T-helper 1 cell (primary cell): ENCODE data around the gene NLRP3.
"Not testable (repeated sequence)": the region's sequence is repeated elsewhere in the genome, so short reads cannot be mapped to it uniquely, and the experiment has no call there.

ENCODE experiments used
- DNase-seq, 5 donors: peaks; one replicate each; pipeline ENCODE4 v3.0.0-alpha.2; 2012 to 2020
- total RNA-seq, 4 donors: gene quantifications; one replicate each; lab custom pipeline; 2026; lab: John Stamatoyannopoulos, UW

Gene NLRP3
- 2.2 to 8.0 (median 4.1) reads per million in 4 donors for total RNA-seq

DNA sequence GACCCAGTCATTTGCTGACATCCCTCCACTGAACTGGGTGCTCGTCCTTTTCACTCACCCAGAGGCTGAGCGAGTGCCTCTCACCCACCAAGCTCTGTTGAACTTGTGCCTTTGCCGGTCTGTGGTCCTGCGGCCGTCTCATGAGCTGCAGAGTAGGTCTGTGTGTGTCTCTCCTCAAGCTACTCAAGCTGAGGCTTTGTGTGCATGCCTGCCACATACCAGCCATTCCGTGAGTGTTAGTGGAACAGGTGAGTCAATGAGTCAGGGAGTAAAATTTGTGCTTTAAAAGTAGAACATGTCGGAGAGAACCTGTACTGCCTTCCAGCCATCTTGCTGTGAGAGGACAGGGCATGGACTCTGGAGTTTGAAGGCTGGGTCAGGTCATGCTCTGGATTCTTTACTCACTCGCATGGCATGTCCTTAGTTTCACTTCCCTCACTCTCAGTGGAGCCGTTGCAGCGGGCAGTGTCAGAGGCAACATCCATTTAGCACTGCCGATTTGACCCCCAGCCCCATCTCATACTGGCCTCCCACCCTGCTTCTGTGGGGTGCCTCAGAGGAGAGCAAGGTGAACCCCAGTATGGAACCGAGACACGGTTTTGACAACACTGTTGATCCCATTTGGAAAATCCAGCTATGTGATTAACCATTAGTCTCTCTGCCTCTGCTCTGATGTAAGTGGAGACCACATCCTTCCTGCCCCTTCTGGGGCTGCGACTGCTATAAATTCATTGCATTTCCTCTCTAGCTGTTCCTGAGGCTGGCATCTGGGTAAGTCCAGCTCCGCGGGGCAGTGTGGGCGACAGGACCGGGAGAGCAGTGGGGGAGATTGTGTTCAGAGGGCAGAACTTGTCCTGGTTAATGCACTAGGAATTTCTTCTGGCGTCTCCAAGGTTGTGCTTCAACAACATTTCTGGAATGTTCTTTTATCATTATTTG, at the start of gene NLRP3:
Gene NLRP3, plus strand, starts transcription at position 751 of the 939 bp plus-strand sequence. CDS start 2,628 bp downstream, outside the sequence.
- DNase-seq, result peak in 3 of 5 donors; percentile 14 to 33 (median 29)

DNA sequence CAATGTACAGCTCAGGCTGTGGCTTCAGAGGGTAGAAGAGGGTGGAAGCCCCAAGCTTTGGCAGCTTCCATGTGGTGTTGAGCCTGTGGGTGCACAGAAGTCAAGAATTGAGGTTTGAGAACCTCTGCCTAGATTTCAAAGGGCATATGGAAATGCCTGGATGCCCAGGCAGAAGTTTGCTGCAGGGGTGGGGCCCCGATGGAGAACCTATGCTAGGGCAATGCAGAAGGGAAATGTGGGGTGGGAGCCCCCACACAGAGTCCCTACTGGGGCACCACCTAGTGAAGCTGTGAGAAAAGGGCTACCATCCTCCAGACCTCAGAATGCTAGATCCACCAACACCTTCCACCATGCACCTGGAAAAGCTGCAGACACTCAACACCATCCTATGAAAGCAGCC, 49.6 kb upstream of the NLRP3 start:
- DNase-seq, result not testable (repeated sequence)

DNA sequence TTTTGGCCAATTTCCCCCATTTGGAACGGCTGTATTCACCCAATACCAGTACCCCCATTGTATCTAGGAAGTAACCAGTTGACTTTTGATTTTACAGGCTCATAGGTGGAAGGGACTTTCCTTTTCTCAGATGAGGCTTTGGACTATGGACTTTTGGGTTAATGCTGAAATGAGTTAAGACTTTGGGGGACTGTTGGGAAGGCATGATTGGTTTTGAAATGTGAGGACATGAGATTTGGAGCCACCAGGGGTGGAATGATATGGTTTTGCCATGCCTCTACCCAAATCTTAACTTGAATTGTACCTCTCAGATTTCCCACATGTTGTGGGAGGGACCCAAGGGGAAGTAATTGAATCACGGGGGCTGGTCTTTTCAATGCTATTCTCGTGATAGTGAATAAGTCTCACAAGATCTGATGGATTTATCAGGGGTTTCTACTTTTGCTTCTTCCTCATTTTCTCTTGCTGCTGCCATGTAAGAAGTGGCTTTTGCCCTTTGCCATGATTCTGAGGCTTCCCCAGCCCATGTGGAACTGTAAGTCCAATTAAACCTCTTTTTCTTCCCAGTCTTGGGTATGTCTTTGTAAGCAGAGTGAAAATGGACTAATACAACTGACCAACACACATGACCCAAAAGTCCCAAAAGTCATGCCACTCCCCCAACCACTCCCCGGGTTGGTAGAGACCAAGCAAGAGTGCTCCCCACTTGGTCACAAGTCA, 48.9 kb upstream of the NLRP3 start:
- no peak for DNase-seq

DNA sequence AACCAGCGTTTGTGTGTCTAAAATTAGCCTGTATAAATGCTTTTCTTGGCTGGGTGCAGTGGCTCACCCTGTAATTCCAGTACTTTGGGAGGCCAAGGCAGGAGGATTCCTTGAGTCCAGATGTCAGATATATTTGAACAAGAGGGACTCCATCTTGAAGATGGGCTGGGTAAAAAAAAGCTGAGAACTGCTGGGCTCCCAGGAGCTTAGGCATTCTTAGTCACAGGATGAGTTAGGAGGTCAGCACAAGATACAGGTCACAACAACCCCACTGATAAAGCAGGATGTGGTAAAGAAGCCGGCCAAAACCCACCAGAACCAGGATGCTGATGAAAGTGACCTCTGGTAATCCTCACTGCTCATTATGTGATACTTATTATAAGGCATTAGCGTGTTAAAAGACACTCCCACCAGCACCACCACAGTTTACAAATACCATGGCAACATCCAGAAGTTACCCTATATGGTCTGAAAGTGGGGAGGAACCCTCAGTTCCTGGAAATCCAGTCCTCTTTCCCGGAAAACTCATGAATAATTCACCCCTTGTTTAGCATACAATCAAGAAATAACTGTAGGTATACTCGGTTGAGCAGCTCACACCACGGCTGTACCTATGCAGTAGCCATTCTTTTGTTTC, 48.1 kb upstream of the NLRP3 start:
- no peak for DNase-seq

DNA sequence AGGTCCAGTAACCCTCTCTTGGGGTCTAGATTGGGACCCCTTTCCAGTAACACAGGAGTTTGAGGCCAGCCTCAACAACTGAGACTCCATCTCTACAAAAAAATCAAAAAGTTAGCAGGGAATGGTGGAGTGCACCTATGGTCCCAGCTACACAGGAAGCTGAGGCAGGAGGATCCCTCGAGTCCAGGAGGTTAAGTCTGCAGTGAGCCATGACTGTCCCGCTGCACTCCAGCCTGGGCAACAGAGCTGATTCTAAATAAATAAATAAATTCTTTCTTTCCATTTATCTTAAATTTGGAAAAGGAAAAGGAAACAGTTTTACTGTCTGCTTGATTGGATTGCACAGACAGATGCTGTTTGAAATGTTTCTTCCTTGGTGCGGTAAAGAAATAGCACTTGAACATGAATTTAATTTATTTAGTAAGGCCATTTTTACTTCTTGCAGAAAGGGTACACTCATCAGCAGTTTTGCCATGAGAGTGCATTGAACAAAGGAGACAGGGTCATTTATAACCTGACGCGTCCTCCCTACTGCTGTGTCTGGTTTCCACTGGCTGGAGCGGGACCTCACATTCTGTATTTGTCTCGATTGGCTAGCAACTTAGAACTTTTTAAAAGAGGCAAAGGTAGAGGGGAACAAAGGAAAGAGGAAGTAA, 47.4 kb upstream of the NLRP3 start:
- DNase-seq, result no peak

DNA sequence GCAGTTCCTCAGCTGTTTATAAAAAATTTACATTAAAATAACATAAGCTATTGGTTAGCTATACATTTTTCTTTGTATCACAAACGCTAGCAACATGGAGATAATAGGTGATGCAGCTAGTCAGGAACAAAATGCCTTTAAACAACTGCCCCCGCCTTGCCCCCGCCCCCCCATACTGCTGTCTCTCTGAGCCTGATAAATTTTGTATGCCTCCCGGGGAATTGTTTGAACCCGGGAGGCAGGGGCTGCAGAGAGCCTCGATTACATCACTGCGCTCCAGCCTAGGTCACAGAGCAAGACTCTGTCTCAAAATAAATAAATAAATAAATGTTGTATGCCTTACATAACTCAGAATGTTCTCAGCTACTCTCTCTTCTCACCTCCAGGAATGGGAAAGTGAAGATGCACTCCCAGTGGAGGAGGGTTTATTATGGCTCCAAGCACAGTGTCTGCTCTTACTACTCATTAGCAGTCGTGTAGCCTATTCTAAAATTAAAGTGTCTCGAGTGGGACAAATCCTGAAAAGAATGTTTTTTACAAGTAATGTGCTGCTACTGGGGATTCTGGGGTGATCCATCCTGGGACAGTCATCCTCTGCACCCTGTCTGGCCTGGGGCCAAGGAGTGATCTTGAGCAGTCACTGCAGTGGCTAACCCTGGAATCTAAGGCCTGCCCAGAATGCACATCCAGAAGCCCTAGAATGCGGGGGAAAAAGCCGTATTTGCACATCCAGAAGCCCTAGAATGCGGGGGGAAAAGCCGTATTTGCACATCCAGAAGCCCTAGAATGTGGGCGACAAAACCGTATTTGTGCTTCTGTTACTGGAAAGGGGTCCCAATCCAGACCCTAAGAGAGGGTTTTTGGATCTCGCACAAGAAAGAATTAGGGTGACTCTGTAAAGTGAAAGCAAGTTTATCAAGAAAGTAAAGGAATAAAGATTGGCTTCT, 44.9 kb upstream of the NLRP3 start:
- no peak for DNase-seq

DNA sequence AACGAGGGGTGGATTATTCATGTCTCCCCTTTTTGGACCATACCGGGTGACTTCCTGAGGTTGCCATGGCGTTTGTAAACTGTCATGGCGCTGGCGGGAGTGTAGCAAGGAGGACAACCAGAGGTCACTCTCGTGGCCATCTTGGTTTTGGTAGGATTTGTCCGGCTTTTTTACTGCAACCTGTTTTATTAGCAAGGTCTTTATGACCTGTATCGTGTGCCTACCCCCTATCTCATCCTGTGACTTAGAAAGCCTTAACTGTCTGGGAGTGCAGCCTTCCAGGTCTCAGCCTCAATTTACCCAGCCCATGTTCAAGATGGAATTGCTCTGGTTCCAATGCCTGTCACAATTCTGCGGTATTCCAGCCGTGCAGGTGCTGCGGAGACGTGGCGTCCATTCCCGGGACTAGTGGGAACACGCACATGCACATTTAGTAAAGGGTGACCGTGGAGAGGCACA, 44.1 kb upstream of the NLRP3 start:
- no peak for DNase-seq

DNA sequence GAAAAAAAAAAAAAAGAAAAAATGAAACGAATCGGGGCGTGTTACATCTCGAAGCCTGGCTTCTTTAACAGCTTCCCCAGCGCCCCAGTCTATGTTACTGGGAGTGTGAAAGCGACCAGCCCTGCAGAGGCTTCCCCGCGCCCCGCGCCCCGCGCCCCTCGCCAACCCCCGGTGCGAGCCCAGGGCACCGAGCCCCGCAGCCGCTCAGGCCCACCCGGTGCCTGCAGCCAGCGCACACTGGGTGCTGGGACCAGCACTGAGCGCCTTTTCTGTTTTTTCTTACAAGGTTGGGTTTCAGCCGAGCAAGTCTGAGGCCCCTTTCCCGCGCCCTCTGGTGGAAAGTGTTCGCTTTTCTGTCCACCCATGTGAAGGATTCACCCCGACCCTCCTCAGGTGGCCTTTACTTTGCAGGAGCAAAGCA, 42.2 kb upstream of the NLRP3 start:
- peak; percentile 14 to 49 (median 29) for DNase-seq

DNA sequence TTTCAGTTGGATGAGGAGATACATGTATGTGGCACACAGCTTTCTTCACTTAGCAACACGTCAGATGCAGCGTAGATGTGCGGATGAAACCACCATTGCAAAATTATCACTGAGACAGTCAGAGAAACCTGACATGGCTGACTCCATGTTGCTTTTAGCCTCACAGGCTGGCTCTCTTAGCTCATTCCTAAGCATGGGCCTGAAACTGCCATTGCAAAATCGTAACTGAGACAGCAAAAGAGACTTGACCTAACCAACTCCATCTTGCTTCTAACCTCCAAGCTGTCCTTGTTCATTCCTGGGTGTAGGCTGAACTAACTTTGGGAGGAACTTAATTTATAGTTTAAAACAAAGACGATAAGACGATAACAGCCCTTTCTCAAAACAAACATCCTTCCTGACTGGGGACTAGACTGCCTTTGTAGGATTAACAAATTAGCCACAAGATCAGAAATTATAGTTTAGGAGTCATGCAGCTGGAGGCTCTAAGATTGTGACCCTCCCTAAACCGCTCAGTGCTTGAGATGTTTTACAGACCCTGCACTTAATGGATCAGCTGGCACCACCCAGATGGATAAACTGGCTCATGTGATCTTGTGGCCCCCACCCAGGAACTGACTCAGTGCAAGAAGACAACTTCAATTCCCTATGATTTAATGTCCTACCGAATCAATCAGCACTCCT, 41.2 kb upstream of the NLRP3 start:
- not testable (repeated sequence) for DNase-seq

DNA sequence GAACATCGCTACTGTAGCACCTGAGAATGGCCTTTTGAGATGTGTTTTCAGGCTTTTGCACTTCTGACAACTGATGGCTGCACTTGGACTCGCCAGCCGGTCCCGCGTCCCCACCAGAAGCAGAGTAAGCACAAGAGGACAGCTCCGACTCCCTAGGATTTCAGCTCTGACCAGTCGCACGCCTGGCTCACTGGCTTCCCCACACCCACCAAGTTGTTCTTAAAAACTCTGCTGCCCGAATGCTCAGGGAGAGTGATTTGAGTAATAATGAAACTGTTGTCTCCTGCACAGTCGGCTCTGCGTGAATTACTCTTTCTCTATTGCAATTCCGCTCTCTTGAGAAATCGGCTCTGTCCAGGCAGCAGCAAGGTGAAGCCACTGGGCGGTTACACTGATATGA, 40.2 kb upstream of the NLRP3 start:
- DNase-seq, result no peak

DNA sequence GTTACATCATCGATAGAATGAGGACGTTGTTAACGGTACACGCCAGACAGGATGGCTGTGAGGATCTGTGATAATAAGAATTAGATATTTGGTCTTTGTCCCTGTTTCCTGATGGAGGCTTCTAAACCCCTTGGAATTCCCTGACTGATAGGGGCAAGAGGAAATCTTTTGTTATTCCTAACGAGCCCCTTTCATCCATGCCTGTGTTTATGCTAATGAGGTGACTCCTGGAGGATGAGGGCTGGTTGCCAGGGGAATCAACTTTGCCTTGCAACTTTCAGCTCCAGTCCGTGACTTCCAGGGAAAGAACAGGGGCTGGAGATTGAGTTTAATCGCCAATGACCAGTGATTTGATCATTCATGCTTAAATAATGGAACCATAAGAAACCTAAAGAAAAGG, 39.3 kb upstream of the NLRP3 start:
- no peak for DNase-seq

DNA sequence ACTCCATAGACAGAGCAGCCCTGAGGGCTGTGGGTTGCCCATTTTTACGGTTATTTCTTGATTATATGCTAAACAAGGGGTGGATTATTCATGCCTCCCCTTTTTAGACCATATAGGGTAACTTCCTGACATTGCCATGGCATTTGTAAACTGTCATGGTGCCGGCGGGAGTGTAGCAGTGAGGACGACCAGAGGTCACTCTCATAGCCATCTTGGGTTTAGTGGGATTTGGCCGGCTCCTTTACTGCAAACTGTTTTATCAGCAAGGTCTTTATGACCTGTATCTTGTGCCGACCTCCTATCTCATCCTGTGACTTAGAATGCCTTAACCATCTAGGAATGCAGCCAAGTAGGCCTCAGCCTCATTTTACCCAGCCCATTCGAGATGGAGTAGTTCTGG, 38.3 kb upstream of the NLRP3 start:
- not testable (repeated sequence) for DNase-seq

DNA sequence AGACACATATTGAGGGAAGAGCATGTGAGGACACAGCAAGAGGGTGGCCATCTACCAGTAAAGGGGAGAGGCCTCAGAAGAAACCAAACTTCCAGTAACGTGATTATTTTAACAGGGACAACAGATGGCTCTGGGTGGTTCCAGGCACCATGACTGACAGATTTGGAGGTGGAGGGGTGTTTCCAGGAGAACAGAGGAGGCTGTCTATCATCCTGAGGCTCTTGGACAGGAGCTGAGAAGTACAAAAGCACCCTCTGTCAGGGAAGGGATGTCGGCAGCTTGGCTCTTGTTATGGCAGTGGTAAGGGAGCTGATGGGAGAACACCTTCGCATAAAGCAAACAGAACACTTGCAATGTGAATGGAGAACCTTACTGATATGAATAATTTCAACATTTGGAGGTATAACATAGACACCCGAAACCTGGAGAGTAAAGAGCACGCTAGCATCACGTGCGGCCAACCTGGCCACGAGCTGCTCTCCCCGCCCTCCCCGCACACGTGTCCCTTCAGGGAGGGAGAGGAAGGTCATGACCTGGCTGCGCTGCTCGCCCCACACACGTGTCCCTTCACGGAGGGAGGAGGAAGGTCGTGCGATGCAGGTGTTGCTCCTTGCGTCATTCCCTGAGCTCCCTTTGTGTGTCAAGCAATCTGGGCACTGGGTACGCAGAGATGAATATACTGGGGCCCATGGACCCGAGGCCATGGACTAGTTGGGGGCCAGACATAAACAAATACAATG, 37.5 kb upstream of the NLRP3 start:
- DNase-seq, result no peak

DNA sequence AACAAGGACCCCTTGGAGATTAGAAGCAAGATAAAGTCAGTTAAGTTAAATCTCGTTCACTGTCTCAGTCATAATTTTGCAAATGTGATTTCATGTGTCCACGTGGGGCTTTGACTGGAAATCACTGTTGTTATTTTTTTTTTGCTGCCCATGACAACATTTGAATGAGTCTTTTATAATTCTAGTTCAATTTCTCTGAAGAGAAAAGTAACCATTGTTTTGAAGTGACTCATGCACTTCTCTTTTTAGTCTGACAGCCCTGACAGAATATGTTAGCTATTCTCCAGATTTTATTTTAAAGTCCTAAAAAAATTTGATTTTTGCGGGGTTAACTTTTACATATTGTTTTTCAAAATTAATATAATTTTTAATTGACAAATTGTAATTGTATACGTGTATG, 30.7 kb upstream of the NLRP3 start:
- no peak for DNase-seq

DNA sequence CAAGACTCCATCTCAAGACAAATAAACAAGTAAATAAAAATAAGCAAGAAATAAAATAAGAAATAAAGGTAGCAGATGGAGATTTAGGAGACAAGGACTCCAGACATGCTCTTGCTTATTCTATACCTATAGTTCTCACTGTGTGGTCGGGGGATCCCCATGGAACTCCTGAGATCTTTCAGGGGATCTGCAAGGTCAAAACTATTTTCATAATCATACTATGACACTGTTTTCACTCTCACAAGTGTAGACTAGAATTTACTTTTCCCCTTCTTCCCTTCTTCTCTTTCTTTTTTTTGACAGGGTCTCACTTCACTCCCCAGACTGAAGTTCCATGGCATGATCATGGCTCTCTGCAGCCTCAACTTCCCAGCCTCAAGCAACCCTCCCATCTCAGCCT, 29.8 kb upstream of the NLRP3 start:
- DNase-seq, result no peak

DNA sequence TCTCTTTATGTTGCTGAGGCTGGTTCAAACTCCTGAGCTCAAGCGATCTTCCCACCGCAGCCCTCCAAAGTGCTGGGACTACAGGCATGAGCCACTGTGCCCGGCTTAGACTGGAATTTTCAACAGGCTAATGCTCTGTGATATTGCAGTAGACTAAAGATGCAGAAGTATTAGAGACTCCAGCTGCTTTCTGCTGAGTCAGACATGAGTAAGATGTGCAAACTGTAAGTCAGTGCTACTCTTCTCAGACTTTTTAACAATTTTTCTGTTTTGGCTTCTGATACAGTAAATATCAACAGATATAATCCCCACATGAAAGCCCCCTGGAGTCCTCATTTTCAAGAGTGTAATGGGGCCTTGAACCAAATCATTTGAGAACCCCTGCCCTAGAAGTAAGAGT, 29.3 kb upstream of the NLRP3 start:
- DNase-seq, result no peak

DNA sequence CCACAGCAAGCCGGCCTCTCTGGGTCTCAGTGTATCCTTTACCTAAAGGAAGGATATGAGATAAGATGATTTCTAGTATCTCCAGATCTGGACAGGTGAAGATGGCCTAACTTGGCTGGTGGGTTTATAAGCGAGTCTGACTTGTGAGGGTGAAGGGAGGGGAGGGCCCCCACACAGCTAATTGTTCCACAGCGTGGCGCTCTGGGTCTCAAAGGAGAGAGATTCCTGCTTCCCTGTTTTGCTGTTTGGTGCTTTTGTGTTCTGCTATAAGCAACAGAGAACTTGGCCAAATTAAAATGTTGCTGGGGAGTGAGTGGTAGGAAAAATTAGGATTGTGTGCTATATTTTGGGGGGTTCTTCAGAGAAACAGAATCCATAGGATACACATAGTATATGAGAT, 28.9 kb upstream of the NLRP3 start:
- DNase-seq, result no peak

DNA sequence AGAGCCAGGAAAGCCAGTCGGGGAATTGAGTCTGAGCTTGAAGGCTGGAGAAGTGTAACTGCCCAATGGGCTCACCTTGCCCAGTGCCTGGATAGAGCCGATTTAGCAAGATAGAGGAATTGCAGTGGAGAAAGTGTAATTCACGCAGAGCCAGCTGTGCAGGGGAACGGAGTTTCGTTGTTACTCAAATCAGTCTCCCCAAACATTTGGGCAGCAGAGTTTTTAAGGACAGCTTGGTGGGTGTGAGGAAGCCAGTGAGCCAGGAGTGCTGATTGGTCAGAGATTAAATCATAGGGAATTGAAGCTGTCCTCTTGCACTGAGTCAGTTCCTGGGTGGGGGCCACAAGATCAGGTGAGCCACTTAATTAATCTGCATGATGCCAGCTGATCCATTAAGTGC, 28.4 kb upstream of the NLRP3 start:
- DNase-seq, result no peak

DNA sequence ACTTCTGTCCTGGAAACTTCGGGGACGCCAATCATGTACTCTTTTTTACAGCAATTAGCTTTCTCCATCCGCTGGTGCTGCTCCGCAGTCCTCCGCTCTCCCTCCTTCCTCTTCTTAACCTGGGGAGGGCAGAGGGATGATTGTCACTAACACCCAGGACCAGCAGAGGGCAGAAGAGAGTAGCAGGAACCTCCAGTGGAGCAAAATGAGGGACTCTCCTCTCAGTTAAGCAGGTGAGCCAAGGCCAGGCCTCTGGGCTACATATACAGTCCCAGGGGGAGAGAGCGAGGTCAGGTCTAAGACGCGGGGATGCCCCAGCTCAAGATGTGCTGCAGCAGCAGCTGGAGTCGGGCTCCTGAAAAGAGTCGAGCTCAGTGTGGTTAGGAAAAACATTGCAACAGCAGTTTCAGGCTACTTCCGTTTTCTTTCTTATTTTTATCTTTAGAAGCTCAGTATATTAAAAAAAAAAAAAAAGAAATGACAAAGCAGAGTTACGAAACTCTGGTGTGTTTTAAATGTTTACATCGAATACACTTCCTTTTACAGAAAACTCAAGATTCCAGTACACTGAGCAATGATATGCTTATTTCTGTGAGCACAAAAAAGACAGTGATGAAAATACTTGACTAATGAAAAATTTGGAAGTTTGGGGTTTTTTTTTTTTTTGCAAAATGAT, 25.7 kb upstream of the NLRP3 start:
- DNase-seq, result peak; percentile 56 to 82 (median 72)
